HG02678 (cell line): ENCODE results near the gene SNCAIP.

ENCODE experiments used
- ATAC-seq: cut with Tn5 transposase; IDR thresholded peaks from one replicate; pipeline ENCODE4 v1.9.1; 2021; ENCODE audit warnings: mild to moderate bottlenecking, moderate library complexity; ENCODE audit not compliant: unreplicated experiment

The SNCAIP gene

DNA sequence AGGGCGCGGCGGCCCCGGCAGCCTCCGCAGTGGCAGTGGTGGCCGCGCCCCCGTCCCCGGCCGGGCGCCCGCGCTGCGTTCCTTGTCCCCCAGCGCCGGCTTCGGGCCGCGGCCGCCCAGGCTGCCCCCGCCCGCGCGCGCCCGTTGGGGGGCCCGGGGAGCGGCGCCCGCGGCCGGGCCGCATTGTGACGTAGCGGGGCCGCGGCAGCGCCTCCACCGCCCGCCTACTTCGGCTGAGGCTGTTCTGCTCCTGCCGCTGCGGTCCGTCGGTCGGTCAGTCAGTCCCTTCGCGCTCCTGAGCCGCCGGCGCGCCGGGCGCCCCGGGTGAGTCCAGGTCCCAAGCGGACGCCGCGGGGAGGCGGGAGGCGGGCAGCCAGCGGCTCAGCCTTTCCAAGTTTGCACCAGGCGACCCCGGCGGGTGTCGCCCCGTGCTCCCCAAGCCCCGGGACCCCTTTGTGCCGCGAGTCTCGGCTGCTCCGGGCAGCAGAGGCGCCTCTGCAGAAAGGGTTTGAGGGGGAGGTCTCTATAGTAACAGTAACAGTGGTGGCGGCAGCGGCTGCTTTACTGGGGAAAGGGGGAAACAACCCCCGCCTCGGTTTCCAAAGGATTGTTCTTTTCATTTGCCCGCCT lies at the start of gene SNCAIP:
TSS of gene SNCAIP (plus strand) at position 277 of the 630 bp plus-strand sequence. CDS start 78,898 bp downstream, outside the sequence.
- peak; percentile 62 for ATAC-seq

DNA sequence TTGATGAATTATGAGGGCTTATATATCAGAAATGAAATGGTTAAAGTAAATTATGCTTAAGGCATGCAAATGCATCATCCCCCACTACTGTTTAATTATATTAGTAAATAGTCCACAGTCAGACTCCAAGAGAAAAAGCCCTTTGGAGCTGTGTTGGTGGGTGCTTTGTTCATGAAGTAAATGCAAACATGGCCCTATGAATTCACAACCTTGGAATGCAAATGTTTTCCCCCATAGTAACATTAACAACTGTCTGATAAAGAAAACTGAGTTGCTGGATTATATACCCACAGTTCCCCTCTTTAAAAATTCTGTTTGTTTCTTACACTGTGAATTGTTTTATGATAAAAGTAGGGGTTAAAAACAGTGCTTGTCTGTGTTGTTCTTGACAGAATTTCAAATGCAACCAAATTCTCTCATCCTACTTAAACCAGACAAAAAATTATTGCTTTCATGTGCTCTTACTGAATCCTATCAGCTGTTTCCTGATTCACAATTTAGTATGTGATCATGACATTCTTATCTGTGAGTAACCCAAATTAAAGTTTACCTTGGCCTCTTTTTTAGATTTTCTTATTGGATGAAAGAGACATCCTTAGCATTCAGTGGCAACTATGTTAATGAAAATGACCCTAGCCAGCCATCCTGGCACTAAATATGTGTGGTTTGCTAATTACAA lies 48.5 kb upstream of the SNCAIP start:
- ATAC-seq, result no peak

DNA sequence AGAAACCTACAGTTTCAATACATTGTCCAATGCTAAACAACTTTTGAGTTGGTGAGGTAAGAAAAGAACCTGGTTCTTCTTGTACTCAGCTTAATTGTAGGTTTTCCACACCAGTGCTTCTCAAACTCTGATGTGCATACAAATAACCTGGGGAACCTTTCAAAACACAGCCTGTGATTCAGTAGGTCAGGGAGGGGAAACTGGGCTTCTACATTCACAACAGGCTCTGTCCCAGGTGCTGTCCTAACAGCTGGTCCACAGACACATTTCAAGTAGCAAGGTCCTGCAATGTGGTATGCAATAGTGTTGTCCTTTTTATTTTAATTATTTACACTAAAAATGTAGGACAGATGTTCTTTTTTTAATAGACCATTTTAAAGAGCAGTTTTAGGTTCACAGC lies 47.4 kb upstream of the SNCAIP start:
- ATAC-seq, result no peak

DNA sequence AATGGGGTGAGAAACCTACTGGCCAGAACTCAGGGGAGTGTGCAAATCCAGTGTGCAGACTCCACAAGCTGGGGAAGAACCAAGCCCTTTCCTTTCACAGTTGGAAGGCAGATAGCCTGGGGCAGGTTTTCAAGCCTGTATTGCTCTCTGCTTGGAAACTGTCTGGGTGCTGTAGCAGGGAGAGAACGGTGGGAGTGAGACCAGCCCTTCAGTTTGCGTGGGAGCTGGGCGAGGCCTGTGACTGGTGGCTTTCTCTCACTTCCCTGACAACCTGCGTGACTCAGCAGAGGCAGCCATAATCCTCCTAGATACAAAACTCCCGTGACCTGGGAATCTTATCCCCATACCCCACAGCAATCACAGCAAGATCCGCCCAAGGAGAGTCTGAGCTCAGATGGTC lies 44.9 kb upstream of the SNCAIP start:
- ATAC-seq, result no peak

DNA sequence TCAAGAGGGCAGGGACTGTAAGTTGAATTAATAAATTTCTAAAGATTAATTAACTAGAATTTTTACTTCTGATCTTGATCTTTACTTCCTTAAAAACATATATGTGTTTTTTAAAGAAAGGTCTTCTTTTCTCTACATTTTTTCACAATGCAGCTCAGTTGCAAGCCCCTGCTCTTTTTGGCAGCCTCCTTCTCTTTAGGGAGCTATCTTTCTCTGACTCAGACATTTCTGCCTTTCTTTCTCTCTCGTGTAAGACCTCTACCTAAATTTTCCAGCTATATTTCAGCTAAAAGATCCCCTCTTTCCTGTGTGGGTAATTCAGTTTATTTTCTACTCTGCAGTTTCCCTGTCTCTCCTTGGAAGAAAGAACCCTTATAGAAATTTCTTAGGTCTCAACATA lies 38.3 kb upstream of the SNCAIP start:
- ATAC-seq, result no peak

DNA sequence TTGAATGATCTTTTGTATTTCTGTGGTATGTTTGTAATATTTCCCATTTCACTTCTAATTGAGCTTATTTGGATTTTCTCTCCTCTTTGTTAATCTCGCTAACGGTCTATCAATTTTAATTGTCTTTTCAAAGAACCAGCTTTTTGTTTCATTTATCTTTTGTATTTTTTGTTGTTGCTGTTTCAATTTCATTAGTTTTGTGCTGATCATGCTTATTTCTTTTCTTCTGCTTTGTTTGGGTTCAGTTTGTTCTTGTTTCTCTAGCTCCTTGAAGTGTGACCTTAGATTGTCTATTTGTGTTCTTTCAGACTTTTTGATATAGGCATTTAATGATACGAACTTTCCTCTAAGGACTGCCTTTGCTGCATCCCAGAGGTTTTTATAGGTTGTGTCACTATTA lies 28.4 kb upstream of the SNCAIP start:
- no peak for ATAC-seq

DNA sequence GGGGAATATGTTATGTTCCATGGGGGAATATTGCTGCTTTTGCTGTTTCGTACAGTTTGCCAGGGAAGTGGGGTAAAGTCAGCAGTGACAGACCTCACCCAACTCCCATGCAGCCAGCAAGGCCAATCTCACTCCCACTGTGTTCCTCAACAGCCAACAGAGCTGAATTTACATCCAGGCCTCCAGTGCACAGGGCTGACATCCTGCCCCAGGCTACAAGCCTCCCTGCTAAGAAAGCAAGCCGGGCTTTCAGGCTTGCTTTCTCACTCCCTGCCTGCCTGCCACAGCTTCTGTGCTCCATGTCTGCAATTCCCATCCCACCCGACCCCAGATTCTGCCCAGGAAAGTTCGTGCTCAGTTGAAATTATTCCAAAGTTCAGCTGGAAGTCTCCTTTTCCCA lies 25.5 kb upstream of the SNCAIP start:
- no peak for ATAC-seq

DNA sequence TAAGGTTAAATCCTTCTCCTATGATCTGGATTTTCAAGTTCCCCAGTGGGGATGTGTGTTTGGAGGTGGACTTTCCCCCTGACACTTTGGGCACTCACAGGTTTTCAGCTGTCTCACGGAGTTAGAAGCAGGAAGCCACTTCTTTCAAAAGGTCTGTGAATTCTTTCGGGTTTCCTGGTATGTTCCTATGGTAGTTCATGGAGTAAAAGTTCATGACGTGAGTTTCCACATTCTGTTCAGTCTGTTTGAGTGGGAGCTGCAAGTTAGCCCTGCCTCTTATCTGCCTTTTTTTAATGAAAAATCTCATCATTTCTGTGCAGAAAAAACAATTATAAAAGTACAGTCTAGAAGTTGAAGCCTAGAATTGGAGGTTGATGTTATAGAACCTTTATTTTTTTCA lies 24.9 kb upstream of the SNCAIP start:
- ATAC-seq, result no peak

DNA sequence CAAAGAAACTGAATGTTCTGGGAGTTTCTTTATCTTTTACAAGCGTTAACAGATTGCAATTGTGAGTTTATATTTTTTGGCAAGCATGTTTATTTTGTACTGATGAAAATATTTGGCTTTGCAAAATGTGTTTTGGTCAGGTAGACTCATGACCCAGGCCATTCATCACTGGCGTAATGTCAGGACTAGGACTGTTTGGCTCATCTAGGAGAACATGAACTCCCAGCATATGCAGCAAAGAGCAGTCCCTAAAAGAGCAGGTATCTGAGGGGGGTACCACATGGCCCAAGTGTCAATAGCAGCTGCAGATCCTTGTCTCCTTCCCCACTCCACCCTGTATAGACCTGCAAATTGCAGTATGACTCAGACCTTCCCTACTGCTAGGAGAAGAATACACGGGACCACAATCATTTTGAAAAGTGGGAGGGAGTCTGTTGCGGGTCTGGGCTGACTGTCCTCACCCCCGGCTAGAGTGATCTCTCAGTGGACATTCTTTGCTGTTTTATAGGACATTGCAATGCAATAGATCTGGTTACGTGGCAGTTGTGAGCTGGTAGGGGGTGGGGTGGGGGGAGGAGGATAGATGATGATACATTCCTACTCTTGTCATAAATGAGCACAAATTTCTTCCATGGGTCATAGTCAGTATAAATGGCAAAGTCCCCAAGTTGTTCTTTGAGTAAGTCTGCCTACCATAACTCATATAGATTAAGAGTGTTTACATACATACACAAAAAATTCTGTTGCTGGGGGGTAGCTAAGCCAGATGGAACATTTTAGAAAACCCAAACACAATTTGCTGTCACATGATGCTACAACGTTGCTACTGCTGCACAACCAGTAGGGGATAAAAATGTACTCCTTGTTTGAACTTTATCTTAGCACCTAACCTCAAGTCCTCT lies 20.8 kb upstream of the SNCAIP start:
- ATAC-seq, result no peak

DNA sequence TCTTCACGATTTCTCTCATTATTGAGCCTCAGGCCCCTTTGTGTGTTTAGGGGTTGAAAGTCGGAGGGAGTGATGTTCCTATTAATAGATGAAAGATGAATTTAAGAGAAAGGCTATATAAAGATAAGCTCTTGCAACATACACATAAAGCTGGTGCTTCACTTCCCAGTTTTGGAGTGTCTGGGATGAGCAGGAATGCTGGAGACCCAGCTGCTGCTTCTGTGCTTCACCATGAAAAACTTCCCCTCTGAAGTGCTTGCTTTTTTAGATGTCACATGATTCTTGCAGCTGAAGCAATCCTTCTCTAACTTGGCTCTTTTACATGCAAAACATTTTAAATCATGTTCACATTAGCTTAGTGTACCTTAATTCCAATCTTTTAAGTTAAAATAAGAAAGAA lies 19.7 kb upstream of the SNCAIP start:
- ATAC-seq, result no peak

DNA sequence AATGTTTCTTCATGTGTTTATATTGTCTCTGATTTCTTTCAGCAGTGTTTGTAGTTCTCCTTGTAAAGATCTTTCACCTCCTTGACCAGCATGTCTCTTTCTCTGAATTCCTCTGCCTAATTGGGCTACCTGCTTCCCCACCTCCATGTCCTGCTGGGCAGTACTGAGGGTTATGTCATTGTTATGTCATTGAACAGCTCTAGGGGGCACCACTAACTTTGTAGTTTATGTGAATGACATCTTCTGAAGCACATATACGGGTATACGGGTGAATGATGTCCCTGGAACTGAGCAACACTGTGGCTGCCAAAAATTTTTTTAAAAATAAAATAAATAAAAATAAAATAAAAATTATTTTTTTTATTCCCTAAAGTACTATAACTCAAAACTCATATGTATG lies 16.9 kb upstream of the SNCAIP start:
- peak; percentile 45 for ATAC-seq

DNA sequence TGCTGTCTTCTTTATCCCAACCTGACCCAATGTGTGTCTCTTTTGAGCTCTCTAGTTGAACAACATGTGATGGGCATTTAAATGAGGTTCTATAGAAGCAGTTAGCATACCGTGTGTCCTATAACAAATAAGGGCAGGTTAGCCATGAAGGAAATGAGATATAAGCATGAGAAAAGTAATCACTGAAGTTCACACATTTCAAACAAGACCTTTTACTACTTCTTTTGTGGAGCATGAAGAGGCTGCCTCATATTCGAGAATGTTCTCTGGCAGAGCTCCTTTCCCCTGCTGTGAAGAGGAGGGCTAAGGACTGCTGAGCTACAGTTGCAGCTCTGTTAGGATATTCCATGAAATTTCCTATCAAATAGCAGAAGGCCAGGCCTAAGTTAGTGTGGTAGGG lies 15.2 kb upstream of the SNCAIP start:
- ATAC-seq, result no peak

DNA sequence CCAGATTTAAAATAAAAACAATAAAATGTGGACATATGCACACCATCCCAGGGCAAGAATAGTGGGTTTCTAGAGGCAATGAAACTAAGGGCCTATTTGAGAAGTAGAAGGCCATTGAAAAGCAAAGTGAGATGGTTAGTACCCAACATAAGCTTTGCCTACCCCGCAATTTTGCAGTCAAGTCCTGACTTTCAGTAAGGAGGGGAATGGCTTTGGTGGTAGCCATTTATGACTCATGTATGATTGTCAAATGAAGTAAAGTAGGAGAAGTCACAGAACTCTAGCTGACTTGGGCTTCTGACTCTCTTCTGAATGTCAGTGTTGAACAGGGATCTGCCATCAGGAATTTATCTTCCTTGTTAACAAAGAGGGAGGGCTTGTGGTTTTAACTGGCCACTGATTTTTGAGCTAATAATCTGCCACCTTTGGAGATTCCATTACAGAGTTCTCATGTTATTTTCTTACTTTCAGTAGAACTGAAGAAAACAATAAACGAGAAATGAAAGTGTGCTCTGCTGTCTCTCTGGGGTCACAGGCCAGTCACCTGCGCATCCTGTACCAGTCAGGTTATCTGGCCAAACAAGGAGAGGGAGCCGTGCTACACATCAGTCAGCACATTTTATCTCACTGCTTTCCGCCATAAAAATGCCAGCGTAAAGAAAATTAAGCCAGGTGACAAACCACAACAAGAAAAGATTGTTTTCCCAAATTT lies 14.3 kb upstream of the SNCAIP start:
- ATAC-seq, result peak; percentile 88

DNA sequence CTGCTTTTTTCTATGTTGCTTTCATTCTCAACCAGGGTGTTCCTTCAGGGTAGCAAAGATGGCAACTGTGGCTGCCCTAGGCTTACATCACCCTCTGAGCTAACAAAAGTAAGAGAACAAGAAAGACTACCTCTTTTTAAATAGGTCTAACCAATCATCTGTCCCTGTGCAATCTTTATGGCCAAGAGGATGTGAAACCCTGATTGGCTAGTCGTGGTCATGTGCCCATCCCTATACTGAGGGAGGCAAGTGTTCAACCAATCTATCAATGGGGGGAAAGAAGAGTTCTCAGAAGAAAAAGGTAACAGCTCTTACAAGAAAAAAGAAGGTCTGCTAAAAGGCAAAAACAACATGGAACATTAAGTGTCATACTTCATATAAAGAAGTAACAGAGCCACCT lies 11.7 kb upstream of the SNCAIP start:
- no peak for ATAC-seq

DNA sequence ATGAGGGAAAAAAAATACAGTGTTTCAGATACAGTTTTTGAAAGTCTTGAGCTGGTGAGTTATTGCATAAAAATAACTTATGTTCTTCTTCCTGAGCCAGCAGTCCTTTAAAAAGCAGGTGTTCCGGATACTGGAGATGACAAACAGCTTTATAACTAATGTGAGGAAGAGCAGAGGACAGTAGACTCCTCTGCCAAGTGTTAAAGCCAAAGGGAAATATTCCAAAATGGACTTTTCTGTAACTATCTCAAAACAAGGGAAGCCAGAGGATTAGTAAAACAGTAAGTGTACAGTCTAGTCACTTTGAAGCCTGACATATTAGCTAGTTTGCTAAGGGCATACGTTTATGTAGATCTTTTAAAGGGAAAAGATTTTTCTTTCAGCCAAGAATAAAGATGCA lies 11.0 kb upstream of the SNCAIP start:
- ATAC-seq, result no peak

DNA sequence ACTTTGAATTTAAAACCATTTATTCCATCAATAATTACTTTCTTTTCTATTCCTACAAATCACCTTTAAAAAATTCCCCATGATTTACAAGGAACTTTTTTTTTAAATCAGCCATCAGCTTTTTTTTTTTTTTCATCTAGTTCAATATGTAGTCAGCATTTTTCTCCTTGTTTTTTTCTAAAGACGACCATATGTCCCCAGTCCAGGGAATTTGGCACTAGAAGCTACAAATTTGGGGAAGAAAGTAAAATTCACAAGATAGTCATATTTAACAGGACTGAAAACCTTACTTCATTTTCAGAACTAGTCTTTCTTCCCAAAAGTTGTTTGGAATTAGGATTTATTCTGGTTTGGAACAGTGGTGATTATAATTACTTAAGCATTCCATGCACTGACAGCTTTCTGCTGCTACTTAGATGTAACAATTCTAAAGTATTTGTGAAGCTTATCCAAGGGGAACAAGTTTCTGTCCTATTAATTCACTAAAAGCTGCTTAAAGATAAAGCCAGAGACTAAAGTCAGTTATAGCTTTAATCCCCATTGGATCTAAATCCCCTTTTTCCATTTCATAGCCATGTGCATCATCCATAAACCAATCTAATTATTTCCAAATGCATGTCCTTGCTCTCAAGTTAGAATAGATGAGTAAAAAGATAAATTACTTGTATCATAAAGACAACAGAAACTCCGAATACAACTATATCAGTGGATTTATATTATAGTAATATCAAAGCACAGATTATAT lies 7.4 kb upstream of the SNCAIP start:
- ATAC-seq, result no peak

DNA sequence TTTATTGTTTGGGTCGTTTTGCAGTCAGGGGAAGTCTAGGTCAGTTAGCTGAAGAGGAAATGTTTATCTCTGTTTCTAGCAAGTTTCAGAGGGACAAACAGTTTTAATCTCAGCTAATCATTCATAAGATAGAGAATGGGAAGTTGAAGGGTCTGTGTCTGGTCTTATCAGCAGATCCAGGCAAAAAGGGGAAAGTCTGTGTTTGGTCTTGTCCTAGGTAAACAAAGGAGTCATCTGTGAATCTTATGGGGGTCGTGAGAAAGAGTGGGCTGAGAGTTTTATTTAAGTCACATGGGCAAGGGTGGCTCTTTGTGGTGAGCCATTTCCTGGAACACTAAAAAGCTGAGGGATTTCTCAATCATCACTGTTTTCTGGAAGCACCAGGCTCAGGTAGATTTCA lies 5.6 kb upstream of the SNCAIP start:
- no peak for ATAC-seq

DNA sequence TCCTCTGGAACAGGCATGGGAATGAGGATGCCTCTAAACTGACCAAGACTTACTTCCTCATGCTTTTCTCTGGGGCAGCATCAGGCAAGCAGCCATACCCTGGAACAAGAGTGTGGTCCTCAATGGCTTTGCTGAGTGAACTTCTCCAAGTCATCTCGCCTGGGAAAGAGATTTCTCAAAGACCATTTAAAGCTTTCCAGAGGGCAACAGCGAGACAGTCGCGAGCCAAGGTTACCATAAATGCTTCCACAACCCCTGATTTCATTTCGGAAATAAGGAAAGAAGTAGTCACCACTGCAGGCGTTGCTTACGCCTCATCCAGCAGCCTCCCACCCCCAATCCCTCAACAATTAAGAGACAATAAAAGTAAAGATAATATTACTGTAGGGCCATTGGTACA lies 1.1 kb upstream of the SNCAIP start:
- ATAC-seq, result no peak

DNA sequence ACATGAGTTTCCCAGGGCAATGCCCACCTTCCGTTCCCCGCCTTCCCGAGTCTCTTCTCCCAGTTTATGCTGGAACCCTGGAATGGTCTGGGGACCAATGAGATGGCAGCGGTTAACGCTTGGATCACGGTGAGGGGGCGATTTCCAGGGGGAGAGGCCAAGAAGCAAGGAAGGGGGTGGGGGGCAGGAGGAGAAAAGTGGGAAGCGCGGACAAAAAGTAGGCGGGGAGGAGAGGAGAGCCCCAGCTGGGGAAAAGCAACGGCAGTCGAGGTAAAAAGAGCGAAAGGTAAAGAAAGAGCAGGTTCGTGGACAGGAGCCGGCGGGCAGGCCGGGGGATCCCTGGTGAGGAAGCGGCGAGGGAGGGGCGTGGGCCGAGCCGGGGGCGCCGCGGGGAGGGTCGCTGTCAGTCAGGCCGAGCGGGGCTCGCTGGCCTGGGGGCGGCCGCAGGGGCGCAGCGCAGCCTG lies 508 bp upstream of the SNCAIP start:
- ATAC-seq, result no peak

DNA sequence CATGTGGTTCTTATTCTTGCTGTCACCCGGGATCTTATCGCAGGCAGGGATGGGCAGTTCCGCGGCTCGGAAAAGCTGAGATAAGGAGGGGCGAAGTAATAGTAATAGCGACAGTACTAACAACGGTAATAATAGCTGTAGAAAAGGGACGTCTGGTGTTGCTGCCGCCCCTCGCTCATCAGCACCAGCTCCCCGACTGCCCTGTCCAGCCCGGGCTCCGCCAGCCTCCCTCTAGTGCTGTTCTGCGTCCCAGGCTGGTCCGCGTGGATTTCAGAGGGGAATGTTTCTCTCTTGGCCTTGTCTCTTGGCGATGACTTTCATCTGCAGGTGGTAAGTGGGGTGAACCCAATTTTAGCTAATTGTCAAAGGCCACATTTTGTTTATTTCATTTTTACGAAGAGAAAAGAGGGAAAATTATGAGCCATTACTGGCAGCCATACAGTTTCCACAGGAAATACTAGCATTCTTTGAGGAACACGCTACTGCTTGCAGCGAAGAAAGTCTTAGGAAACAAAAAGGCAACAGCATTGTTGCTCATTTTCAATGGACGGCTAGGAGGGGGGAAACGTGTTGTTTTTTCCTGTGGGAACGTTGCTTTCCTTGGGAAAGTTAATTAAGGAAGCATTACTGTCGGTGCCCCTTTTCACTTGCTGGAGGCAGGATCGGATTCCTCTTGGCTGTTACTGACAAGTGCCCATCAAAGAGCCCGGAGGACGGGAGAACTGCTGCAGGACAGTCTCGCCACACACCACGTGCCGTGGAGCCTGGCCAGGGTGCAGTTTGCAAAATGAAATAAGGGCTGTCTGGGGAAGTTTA lies 762 bp downstream of the SNCAIP start:
- no peak for ATAC-seq
